IMR-90 (cell line): ENCODE data around the gene ADGRD2. TPM values are rescaled to one million over a fixed set of nuclear protein-coding genes. Genes with fewer than 3 reads are reported as not detected.

ENCODE experiments used
- ATAC-seq: fragments of 200-7000 bp; cut with Tn5 transposase; 2 replicates; pipeline ENCODE4 v1.9.1; 2020; ENCODE audit warnings: low read depth, mild to moderate bottlenecking, moderate library complexity
- BruUV-seq: library from RNA; stranded (reverse); fragments of 400-500 nt; replicated peaks from 2 replicates; lab custom pipeline; 2021; lab: Mats Ljungman, UMichigan
- CTCF ChIA-PET: fragments of 300-600 bp; formaldehyde crosslinking; extraction: SDS; loops from one replicate; lab custom pipeline; 2021; ENCODE audit warnings: antibody characterized with exemption; lab: Yijun Ruan, JAX
- POLR2A ChIA-PET: fragments of 300-600 bp; sonication (Branson Sonifier 250); formaldehyde crosslinking; loops from one replicate; lab custom pipeline; 2022; ENCODE audit warnings: antibody characterized with exemption; ENCODE audit not compliant: unreplicated experiment; lab: Charles Lee
- DNase-seq: peaks from one replicate; pipeline ENCODE4 v3.0.0; 2013
- H2AFZ ChIP-seq: replicated peaks from 2 replicates; pipeline ENCODE3; 2013; ENCODE audit warnings: low read length, mild to moderate bottlenecking; ENCODE audit not compliant: poor library complexity
- H2AK5ac ChIP-seq: 2 replicates; pipeline ENCODE4 v1.6.1; 2013; ENCODE audit warnings: low read depth, low read length, inconsistent platforms
- H2AK9ac ChIP-seq: replicated peaks from 2 replicates; pipeline ENCODE3; 2013; ENCODE audit warnings: mild to moderate bottlenecking, low read depth, low read length, moderate library complexity; ENCODE audit not compliant: poor library complexity
- H2BK120ac ChIP-seq: 2 replicates; pipeline ENCODE4 v1.6.1; 2013; ENCODE audit warnings: low read depth, low read length, inconsistent platforms
- H2BK15ac ChIP-seq: 3 replicates; pipeline ENCODE4 v1.6.1; 2013; ENCODE audit warnings: low read depth, low read length, inconsistent platforms
- H2BK20ac ChIP-seq: 2 replicates; pipeline ENCODE4 v1.6.1; 2013; ENCODE audit warnings: low read depth, mild to moderate bottlenecking, inconsistent platforms, low read length, moderate library complexity
- H2BK5ac ChIP-seq: 2 replicates; pipeline ENCODE4 v1.6.1; 2013; ENCODE audit warnings: mild to moderate bottlenecking, low read depth, low read length, inconsistent platforms; ENCODE audit not compliant: poor library complexity, severe bottlenecking
- H3K14ac ChIP-seq: replicated peaks from 2 replicates; pipeline ENCODE4 v1.6.1; 2013; ENCODE audit warnings: low read depth, low read length, inconsistent platforms
- H3K18ac ChIP-seq: 2 replicates; pipeline ENCODE4 v1.6.1; 2013; ENCODE audit warnings: low read depth, low read length, control low read depth
- H3K23ac ChIP-seq: 2 replicates; pipeline ENCODE4 v1.6.1; 2013; ENCODE audit warnings: low read depth, low read length, inconsistent platforms
- H3K27ac ChIP-seq: 2 replicates; pipeline ENCODE4 v1.5.1; 2013; ENCODE audit warnings: mild to moderate bottlenecking, control low read depth, low read length; ENCODE audit not compliant: insufficient read depth
- H3K27me3 ChIP-seq: 2 replicates; pipeline ENCODE4 v1.6.1; 2013; ENCODE audit warnings: low read length; ENCODE audit not compliant: control insufficient read depth, insufficient read depth
- H3K36me3 ChIP-seq: 2 replicates; pipeline ENCODE4 v1.6.1; 2013; ENCODE audit warnings: low read length, mixed read lengths; ENCODE audit not compliant: control insufficient read depth, insufficient read depth
- H3K4ac ChIP-seq: 2 replicates; pipeline ENCODE4 v1.6.1; 2013; ENCODE audit warnings: low read depth, low read length, inconsistent platforms
- H3K4me1 ChIP-seq: 2 replicates; pipeline ENCODE4 v1.6.1; 2013; ENCODE audit warnings: low read length, mixed read lengths; ENCODE audit not compliant: control insufficient read depth, insufficient read depth
- H3K4me2 ChIP-seq: 2 replicates; pipeline ENCODE4 v1.6.1; 2013; ENCODE audit warnings: low read depth, mild to moderate bottlenecking, control low read depth, low read length, moderate library complexity
- H3K4me3 ChIP-seq: 2 replicates; pipeline ENCODE4 v1.5.1; 2013; ENCODE audit warnings: low read depth, mild to moderate bottlenecking, control low read depth, low read length, moderate library complexity; ENCODE audit not compliant: insufficient read depth
- H3K56ac ChIP-seq: 2 replicates; pipeline ENCODE4 v1.6.1; 2013; ENCODE audit warnings: low read length, inconsistent platforms; ENCODE audit not compliant: insufficient read depth; ENCODE audit errors: extremely low read depth
- H3K79me1 ChIP-seq, 2 experiments: 2 replicates each; pipeline ENCODE4 v1.6.1; 2013; ENCODE audit warnings: low read length in 2 of 2, inconsistent platforms in 1 of 2, low read depth in 1 of 2
- H3K9ac ChIP-seq: 2 replicates; pipeline ENCODE4 v1.6.1; 2013; ENCODE audit warnings: low read depth, low read length, control low read depth
- H3K9me1 ChIP-seq: 2 replicates; pipeline ENCODE4 v1.6.1; 2013; ENCODE audit warnings: low read length, inconsistent platforms; ENCODE audit not compliant: insufficient read depth
- H3K9me3 ChIP-seq: 2 replicates; pipeline ENCODE4 v1.6.1; 2013; ENCODE audit warnings: low read length; ENCODE audit not compliant: control insufficient read depth, insufficient read depth
- H4K20me1 ChIP-seq: 2 replicates; pipeline ENCODE4 v1.6.1; 2013; ENCODE audit warnings: low read length, inconsistent platforms; ENCODE audit not compliant: insufficient read depth
- H4K5ac ChIP-seq: 2 replicates; pipeline ENCODE4 v1.6.1; 2013; ENCODE audit warnings: mild to moderate bottlenecking, low read depth, low read length, control low read depth
- H4K8ac ChIP-seq, 2 experiments: 2 replicates each; pipeline ENCODE4 v1.6.1; 2013; ENCODE audit warnings: low read depth in 2 of 2, low read length in 2 of 2, control low read depth in 1 of 2, inconsistent platforms in 1 of 2
- H4K91ac ChIP-seq: 2 replicates; pipeline ENCODE4 v1.6.1; 2013; ENCODE audit warnings: low read depth, low read length, inconsistent platforms; ENCODE audit not compliant: insufficient read depth
- BHLHE40 ChIP-seq: fragments of 150-350 bp; IDR thresholded peaks from 2 replicates; pipeline ENCODE4 v1.6.1; 2016; ENCODE audit warnings: mild to moderate bottlenecking, low read depth, low read length
- CEBPB ChIP-seq: IDR thresholded peaks from 2 replicates; pipeline ENCODE4 v1.6.1; 2012; ENCODE audit warnings: low read depth, low read length, improper control_type of control experiment
- CHD1 ChIP-seq: IDR thresholded peaks from 2 replicates; pipeline ENCODE4 v1.6.1; 2012; ENCODE audit warnings: low read depth, low read length, improper control_type of control experiment
- FOS ChIP-seq: fragments of 150-350 bp; IDR thresholded peaks from 2 replicates; pipeline ENCODE4 v1.6.1; 2016; ENCODE audit warnings: low read depth, low read length
- MAFK ChIP-seq: IDR thresholded peaks from 2 replicates; pipeline ENCODE4 v1.6.1; 2012; ENCODE audit warnings: low read depth, low read length, improper control_type of control experiment
- MAZ ChIP-seq: IDR thresholded peaks from 2 replicates; pipeline ENCODE4 v1.6.1; 2012; ENCODE audit warnings: low read depth, mild to moderate bottlenecking, low read length, improper control_type of control experiment, moderate library complexity, borderline replicate concordance
- MXI1 ChIP-seq: IDR thresholded peaks from 2 replicates; pipeline ENCODE4 v1.6.1; 2012; ENCODE audit warnings: low read depth, mild to moderate bottlenecking, low read length, moderate library complexity, borderline replicate concordance
- POLR2A ChIP-seq: IDR thresholded peaks from 2 replicates; pipeline ENCODE4 v1.6.1; 2012; ENCODE audit warnings: mild to moderate bottlenecking, low read depth, low read length
- RAD21 ChIP-seq: IDR thresholded peaks from 2 replicates; pipeline ENCODE4 v1.6.1; 2012; ENCODE audit warnings: low read length, improper control_type of control experiment
- RCOR1 ChIP-seq: IDR thresholded peaks from 2 replicates; pipeline ENCODE4 v1.6.1; 2012; ENCODE audit warnings: mild to moderate bottlenecking, low read length, improper control_type of control experiment; ENCODE audit not compliant: insufficient replicate concordance
- RFX5 ChIP-seq: IDR thresholded peaks from 2 replicates; pipeline ENCODE4 v1.8.0; 2012; ENCODE audit warnings: low read depth, mild to moderate bottlenecking, low read length, moderate library complexity
- SMC3 ChIP-seq: fragments of 150-350 bp; IDR thresholded peaks from 2 replicates; pipeline ENCODE4 v1.6.1; 2016; ENCODE audit warnings: low read depth, mild to moderate bottlenecking, antibody characterized with exemption, low read length, moderate library complexity
- WGBS, 2 experiments: methylation state at CpG; one replicate each; pipeline versions ENCODE4 v1.1.5 to v1.1.7; 2013; ENCODE audit warnings: missing lambda C conversion rate in 2 of 2; ENCODE audit not compliant: insufficient read length in 1 of 2; ENCODE audit errors: extremely low coverage in 2 of 2; 5-methylcytosine and 5-hydroxymethylcytosine counted together
- dilution Hi-C: fragments of 300-500 bp; cut with HindIII; formaldehyde crosslinking; loops from one replicate; pipeline ENCODE4 v1.14.3; 2018; ENCODE audit warnings: low sequenced_read_pairs; ENCODE audit not compliant: unreplicated experiment
- in situ Hi-C: fragments of 300-500 bp; cut with MboI; formaldehyde crosslinking; loops from 3 replicates; pipeline ENCODE4 v1.14.3; 2019; ENCODE audit warnings: low sequenced_read_pairs, inconsistent platforms, mixed read lengths
- intact Hi-C: fragments of 100-400 bp; cut with micrococcal nuclease; formaldehyde crosslinking; loops from 2 replicates; pipeline ENCODE4 v1.10.0; 2022
- polyA plus RNA-seq, 3 experiments: library from polyadenylated mRNA; depleted of rRNA; stranded (reverse); fragments of >200 nt; gene quantifications; 2 replicates each; pipeline ENCODE4 v1.2.3, GENCODE V29; 2012; ENCODE audit warnings: low replicate concordance in 1 of 3
- total RNA-seq: library from RNA; depleted of rRNA; stranded (reverse); fragments of >200 nt; gene quantifications from 2 replicates; pipeline ENCODE4 v1.2.3, GENCODE V29; 2012
- TF ChIP-seq, protein P1 (sequence below): fragments of 150-350 bp; IDR thresholded peaks from 2 replicates; pipeline ENCODE4 v1.6.1; 2017; ENCODE audit warnings: mild to moderate bottlenecking, antibody characterized with exemption, low read length, low read depth

Gene ADGRD2
- total and polyA plus RNA-seq, 2 of the 4 experiments (the other 2 are of a cell fraction) = not detected

DNA sequence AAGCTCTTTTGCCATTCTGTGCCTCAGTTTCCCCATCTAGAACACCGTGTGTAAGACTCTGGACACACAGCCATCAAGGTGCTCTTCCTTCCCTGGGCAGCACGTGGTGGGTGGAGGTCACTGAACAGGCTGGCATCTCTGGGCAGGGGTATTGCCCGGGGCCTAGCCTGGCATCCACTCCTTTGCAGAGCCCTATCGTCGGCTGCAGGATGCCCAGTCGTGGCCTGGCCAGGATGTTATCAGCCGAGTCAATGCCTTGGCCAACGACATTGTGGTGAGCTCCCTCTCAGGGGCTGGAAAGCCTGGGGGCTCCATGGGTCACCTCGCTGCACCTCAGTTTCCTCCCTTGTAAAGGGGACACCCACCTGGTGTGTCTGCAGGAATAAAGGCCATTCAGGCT, 4.0 kb downstream of the ADGRD2 start:
- H4K91ac ChIP-seq = no peak overlapping the region
- TF ChIP-seq POLR2A (no peak), RFX5 (no peak), CHD1 (no peak), FOS (no peak), MAFK (no peak), CEBPB (no peak), MXI1 (no peak), MAZ (no peak), BHLHE40 (no peak), RAD21 (no peak), RCOR1 (no peak), SMC3 (no peak)
- TF ChIP-seq, protein P1, sequence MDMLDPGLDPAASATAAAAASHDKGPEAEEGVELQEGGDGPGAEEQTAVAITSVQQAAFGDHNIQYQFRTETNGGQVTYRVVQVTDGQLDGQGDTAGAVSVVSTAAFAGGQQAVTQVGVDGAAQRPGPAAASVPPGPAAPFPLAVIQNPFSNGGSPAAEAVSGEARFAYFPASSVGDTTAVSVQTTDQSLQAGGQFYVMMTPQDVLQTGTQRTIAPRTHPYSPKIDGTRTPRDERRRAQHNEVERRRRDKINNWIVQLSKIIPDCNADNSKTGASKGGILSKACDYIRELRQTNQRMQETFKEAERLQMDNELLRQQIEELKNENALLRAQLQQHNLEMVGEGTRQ = no peak
- BruUV-seq = no TSS peak

More for the DNA sequence above, 4.0 kb downstream of the ADGRD2 start:
- no peak overlapping the region for H3K23ac ChIP-seq
- H2BK15ac ChIP-seq = no peak overlapping the region
- H3K27me3 ChIP-seq = peaks cover 70% of the 10 kb centered on the region
- H2BK120ac ChIP-seq = no peak overlapping the region
- DNase-seq = no peak
- intact Hi-C loops (no loop called here), in situ Hi-C loops (no loop called here), dilution Hi-C loops (no loop called here)
- POLR2A ChIA-PET = no interaction called here
- H3K4me2 ChIP-seq = no peak overlapping the region
- H3K4ac ChIP-seq = no peak overlapping the region
- no peaks in the 10 kb centered on the region for H3K9me1 ChIP-seq
- no peak overlapping the region for H2BK20ac ChIP-seq
- H3K18ac ChIP-seq = no peak overlapping the region
- ATAC-seq = no peak
- H3K27ac ChIP-seq = no peak overlapping the region
- no peaks in the 10 kb centered on the region for H4K20me1 ChIP-seq
- H2AK9ac ChIP-seq = no peak overlapping the region
- CTCF ChIA-PET = no interaction called here
- no peak overlapping the region for H2AK5ac ChIP-seq
- H4K5ac ChIP-seq = no peak overlapping the region
- 72% methylated on average over 6 of the region's 9 CpGs; no CpG with 5 or more reads in 1 of the 2 experiments for WGBS, 2 experiments
- no peaks in the 10 kb centered on the region for H3K4me1 ChIP-seq
- no peaks in the 10 kb centered on the region for H3K36me3 ChIP-seq
- no peaks in the 10 kb centered on the region for H3K9me3 ChIP-seq
- no peak overlapping the region for H2AFZ ChIP-seq
- no peak overlapping the region for H2BK5ac ChIP-seq
- H3K56ac ChIP-seq = no peak overlapping the region
- H3K9ac ChIP-seq = no peak overlapping the region
- H3K79me1 ChIP-seq = no peaks in the 10 kb centered on the region
- no peak overlapping the region for H4K8ac ChIP-seq
- H3K14ac ChIP-seq = no peak overlapping the region
- no peak overlapping the region for H3K4me3 ChIP-seq
